Thoracic aorta (tissue), 2 donors: ENCODE results near the gene SVOP. TPM values are rescaled to one million over a fixed set of nuclear protein-coding genes. Genes with fewer than 3 reads are reported as not detected.

Experiments
- ATAC-seq: fragments of 150-250 bp; one replicate; pipeline ENCODE4 v1.8.0; 2017; ENCODE audit warnings: low read depth; ENCODE audit not compliant: insufficient number of reproducible peaks, low FRiP score
- DNase-seq: peaks from one replicate; pipeline ENCODE4 v3.0.0-alpha.2; 2020; ENCODE audit warnings: low spot score
- H3K27ac ChIP-seq, 2 donors: fragments of 200-600 bp; sonication (generic); 1 replicate in 1 of 2; 2 replicates in 1 of 2; pipeline ENCODE4 v1.5.1; 2016; ENCODE audit warnings: mild to moderate bottlenecking in 2 of 2, moderate library complexity in 2 of 2
- H3K27me3 ChIP-seq: fragments of 200-600 bp; sonication (generic); replicated peaks from 2 replicates; pipeline ENCODE4 v1.6.0; 2016; ENCODE audit warnings: mild to moderate bottlenecking; ENCODE audit not compliant: insufficient read depth
- H3K36me3 ChIP-seq: fragments of 200-600 bp; sonication (generic); one replicate; pipeline ENCODE4 v1.5.1; 2016
- H3K4me1 ChIP-seq, 2 donors: fragments of 200-600 bp; sonication (generic); 1 replicate in 1 of 2; 2 replicates in 1 of 2; pipeline versions ENCODE4 v1.5.1 to v1.6.0; 2016; ENCODE audit warnings: low read depth in 2 of 2, mild to moderate bottlenecking in 1 of 2; ENCODE audit not compliant: control insufficient read depth in 1 of 2
- H3K4me3 ChIP-seq: fragments of 200-600 bp; sonication (generic); 2 replicates; pipeline ENCODE4 v1.5.1; 2016; ENCODE audit warnings: mild to moderate bottlenecking
- H3K9me3 ChIP-seq: fragments of 200-600 bp; sonication (generic); 2 replicates; pipeline ENCODE4 v1.5.1; 2016
- CTCF ChIP-seq: fragments of 200-600 bp; sonication (generic); IDR thresholded peaks from one replicate; pipeline ENCODE4 v1.5.1; 2019; ENCODE audit warnings: antibody characterized with exemption
- total RNA-seq, 2 donors: library from RNA; depleted of rRNA; stranded (reverse); fragments of >200 nt; gene quantifications; one replicate each; pipeline versions ENCODE4 v1.1.0 to v1.2.3, GENCODE V29; 2016

Gene SVOP
- total RNA-seq, 2 donors from 2014 or later, result not detected

- Histone ChIP-seq H3K9me3 (no peaks in the 10 kb centered on the region), H3K27ac (no peak overlapping the region), H3K27me3 (no peaks in the 10 kb centered on the region), H3K4me3 (no peak overlapping the region), H3K36me3 (no peaks in the 10 kb centered on the region), H3K4me1 (no peaks in the 10 kb centered on the region)
- DNase-seq (no peak), ATAC-seq (no peak)
- no peak for TF ChIP-seq CTCF
These were observed 5.7 kb downstream of the SVOP start for GRCh38 chr12:109014984-109015765.

GRCh38 chr12:109010259-109010658 is 10.6 kb downstream of the SVOP start:
- Histone ChIP-seq H3K27ac (no peak overlapping the region), H3K4me3 (no peak overlapping the region), H3K4me1 (no peaks in the 10 kb centered on the region), H3K9me3 (no peaks in the 10 kb centered on the region), H3K27me3 (no peaks in the 10 kb centered on the region), H3K36me3 (no peaks in the 10 kb centered on the region)
- no peak for DNase-seq
- no peak for ATAC-seq
- TF ChIP-seq CTCF, result no peak

DNA sequence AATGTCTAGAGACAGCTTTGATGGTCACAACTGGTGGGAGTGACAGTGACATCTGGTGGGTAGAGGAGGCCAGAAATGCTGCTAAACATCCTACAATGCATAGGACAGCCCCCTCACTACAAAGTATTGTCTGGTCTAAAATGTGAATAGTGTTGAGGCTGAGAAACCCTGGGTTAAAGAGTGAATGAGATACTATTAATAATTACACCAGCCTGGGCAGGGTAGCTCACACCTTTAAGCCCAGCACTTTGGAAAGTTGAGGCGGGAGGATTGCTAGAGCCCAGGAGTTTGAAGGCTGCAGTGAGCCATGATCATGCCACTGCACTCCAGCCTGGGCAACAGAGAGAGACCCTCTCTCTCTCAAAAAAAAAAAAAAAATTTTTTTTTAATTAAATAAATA is 11.1 kb downstream of the SVOP start:
- Histone ChIP-seq H3K27ac (no peak overlapping the region), H3K27me3 (no peaks in the 10 kb centered on the region), H3K4me3 (no peak overlapping the region), H3K4me1 (no peaks in the 10 kb centered on the region), H3K9me3 (no peaks in the 10 kb centered on the region), H3K36me3 (no peaks in the 10 kb centered on the region)
- no peak for TF ChIP-seq CTCF
- ATAC-seq (no peak), DNase-seq (no peak)

DNA sequence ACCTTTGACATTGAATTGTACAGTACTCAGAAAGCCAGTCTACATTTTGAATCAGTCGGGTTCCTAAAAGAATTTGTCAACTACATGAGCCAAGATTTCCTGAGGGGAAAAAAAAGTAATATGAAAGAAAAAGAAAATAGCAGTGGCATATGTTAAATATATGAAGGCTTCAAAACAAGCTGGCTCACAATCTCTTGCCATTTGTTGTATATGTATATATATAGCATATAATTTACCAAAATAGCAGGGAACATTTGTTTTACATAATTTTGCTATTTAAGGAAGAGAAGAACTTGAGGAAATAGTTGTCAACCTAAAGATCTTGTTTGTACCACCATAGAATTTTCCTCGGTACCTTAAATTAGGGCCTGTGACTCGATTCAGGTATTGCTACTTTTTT is 16.9 kb downstream of the SVOP start:
- no peaks in the 10 kb centered on the region for H3K4me1 ChIP-seq
- no peak overlapping the region for H3K4me3 ChIP-seq
- no peaks in the 10 kb centered on the region for H3K27me3 ChIP-seq
- no peak overlapping the region for H3K27ac ChIP-seq
- TF ChIP-seq CTCF, result no peak
- no peaks in the 10 kb centered on the region for H3K36me3 ChIP-seq
- no peaks in the 10 kb centered on the region for H3K9me3 ChIP-seq
- DNase-seq (no peak), ATAC-seq (no peak)

DNA sequence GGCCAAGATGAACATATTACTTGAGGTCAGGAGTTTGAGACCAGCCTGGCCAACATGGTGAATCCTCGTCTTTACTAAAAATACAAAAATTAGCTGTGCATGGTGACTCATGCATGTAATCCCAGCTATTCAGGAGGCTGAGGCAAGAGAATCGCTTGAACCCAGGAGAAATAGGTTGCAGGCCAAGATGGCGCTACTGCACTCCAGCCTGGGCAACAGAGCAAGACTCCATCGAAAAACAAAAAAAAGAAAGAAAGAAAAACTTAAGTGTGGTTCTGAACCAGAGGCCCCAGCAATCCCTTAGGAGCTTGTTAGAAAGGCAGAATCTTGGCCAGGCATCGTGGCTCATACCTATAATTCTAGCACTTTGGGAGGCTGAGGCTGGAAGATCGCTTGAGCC is 24.5 kb downstream of the SVOP start:
- Histone ChIP-seq H3K9me3 (no peaks in the 10 kb centered on the region), H3K4me1 (no peaks in the 10 kb centered on the region), H3K4me3 (no peak overlapping the region), H3K27ac (no peak overlapping the region), H3K27me3 (no peaks in the 10 kb centered on the region), H3K36me3 (no peaks in the 10 kb centered on the region)
- DNase-seq (no peak), ATAC-seq (no peak)
- TF ChIP-seq CTCF, result no peak
